Neural progenitor cell (in vitro differentiated cells): ENCODE results near the gene IQGAP1. TPM values are rescaled to one million over a fixed set of nuclear protein-coding genes. Genes with fewer than 3 reads are reported as not detected.

ENCODE experiments used
- DNase-seq: peaks from one replicate; pipeline ENCODE4 v3.0.0-alpha.2; 2016; ENCODE audit warnings: low spot score
- H2AFZ ChIP-seq: fragments of 200-600 bp; sonication (generic); replicated peaks from 2 replicates; pipeline ENCODE4 v1.6.1; 2016; ENCODE audit warnings: antibody characterized with exemption
- H3F3A ChIP-seq: fragments of 200-600 bp; sonication (generic); 2 replicates; pipeline ENCODE4 v1.6.1; 2016; ENCODE audit warnings: antibody characterized with exemption, low read depth
- H3K27ac ChIP-seq: fragments of 200-600 bp; sonication (generic); 2 replicates; pipeline ENCODE4 v1.5.1; 2016; ENCODE audit warnings: mild to moderate bottlenecking
- H3K27me3 ChIP-seq: fragments of 200-600 bp; sonication (generic); 2 replicates; pipeline ENCODE4 v1.6.1; 2016; ENCODE audit warnings: mild to moderate bottlenecking, moderate library complexity
- H3K36me3 ChIP-seq: fragments of 200-600 bp; sonication (generic); 2 replicates; pipeline ENCODE4 v1.5.1; 2016
- H3K4me1 ChIP-seq: fragments of 200-600 bp; sonication (generic); 2 replicates; pipeline ENCODE4 v1.6.1; 2016; ENCODE audit warnings: mixed run types
- H3K4me2 ChIP-seq: fragments of 200-600 bp; sonication (generic); 2 replicates; pipeline ENCODE4 v1.6.1; 2016
- H3K4me3 ChIP-seq: fragments of 200-600 bp; sonication (generic); 2 replicates; pipeline ENCODE4 v1.5.1; 2016
- H3K79me2 ChIP-seq: fragments of 200-600 bp; sonication (generic); 2 replicates; pipeline ENCODE4 v1.6.1; 2016; ENCODE audit warnings: low read depth
- H3K9ac ChIP-seq: fragments of 200-600 bp; sonication (generic); 2 replicates; pipeline ENCODE4 v1.6.1; 2016
- H3K9me3 ChIP-seq: fragments of 200-600 bp; sonication (generic); 2 replicates; pipeline ENCODE4 v1.5.1; 2016; ENCODE audit warnings: low read depth
- H4K20me1 ChIP-seq: fragments of 200-600 bp; sonication (generic); 2 replicates; pipeline ENCODE4 v1.6.1; 2016; ENCODE audit warnings: low read depth
- H3K27ac Mint-ChIP-seq: 3 replicates; pipeline ENCODE4 v1.8.0; 2021; ENCODE audit warnings: mixed read lengths
- H3K27me3 Mint-ChIP-seq: 2 replicates; pipeline ENCODE4 v1.8.0; 2022; ENCODE audit warnings: low read depth, mild to moderate bottlenecking, inconsistent platforms, moderate library complexity, mixed read lengths; ENCODE audit not compliant: insufficient read depth
- H3K36me3 Mint-ChIP-seq: 3 replicates; pipeline ENCODE4 v1.8.0; 2021; ENCODE audit warnings: mixed read lengths
- H3K4me1 Mint-ChIP-seq: 3 replicates; pipeline ENCODE4 v1.8.0; 2021; ENCODE audit warnings: mixed read lengths
- H3K4me3 Mint-ChIP-seq: 3 replicates; pipeline ENCODE4 v1.8.0; 2021; ENCODE audit warnings: mild to moderate bottlenecking, moderate library complexity, mixed read lengths
- H3K9me3 Mint-ChIP-seq: 3 replicates; pipeline ENCODE4 v1.8.0; 2020; ENCODE audit warnings: mixed read lengths
- CTCF ChIP-seq: fragments of 200-600 bp; sonication (generic); IDR thresholded peaks from 2 replicates; pipeline ENCODE4 v1.5.1; 2017; ENCODE audit warnings: antibody characterized with exemption, mild to moderate bottlenecking
- EZH2 ChIP-seq: fragments of 200-600 bp; sonication (generic); IDR thresholded peaks from 2 replicates; pipeline ENCODE4 v1.6.1; 2017; ENCODE audit warnings: antibody characterized with exemption, mild to moderate bottlenecking, moderate library complexity
- EZH2phosphoT487 ChIP-seq: fragments of 200-600 bp; sonication (generic); IDR thresholded peaks from 2 replicates; pipeline ENCODE4 v1.6.1; 2017; ENCODE audit warnings: antibody characterized with exemption
- total RNA-seq: library from RNA; depleted of rRNA; stranded (reverse); fragments of >200 nt; gene quantifications from 2 replicates; pipeline ENCODE4 v1.2.3, GENCODE V29; 2015; ENCODE audit warnings: low replicate concordance

The IQGAP1 gene
- total RNA-seq, 1 donor from 2014 or later: 44.8 TPM

DNA sequence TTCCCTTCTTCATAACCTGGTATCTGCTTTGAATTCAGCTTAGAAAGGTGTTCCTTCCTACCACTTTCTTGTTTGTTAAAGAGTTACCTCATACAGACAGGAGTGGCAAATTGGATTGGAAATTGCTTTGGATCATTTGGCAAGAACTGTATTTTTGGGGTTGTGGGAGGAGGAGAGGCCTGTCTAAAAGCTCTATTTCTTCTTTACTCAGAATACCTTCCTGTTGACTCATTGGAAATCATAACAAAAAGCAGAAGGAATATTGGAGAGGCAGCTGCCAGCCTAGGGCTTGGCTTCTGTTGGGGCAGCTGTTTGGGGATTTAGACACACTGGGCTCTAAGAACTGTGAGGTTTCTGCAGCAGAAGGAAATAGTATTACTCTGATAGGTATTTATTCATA, 14.2 kb downstream of the IQGAP1 start:
- Histone ChIP-seq H3K9ac (no peak overlapping the region), H3K27ac (no peak overlapping the region), H3K4me1 (peaks cover 18% of the 10 kb centered on the region), H4K20me1 (no peaks in the 10 kb centered on the region), H3K79me2 (peaks cover 76% of the 10 kb centered on the region), H2AFZ (no peak overlapping the region), H3K36me3 (no peaks in the 10 kb centered on the region), H3K4me2 (no peak overlapping the region), H3K9me3 (no peaks in the 10 kb centered on the region), H3K27me3 (no peaks in the 10 kb centered on the region), H3K4me3 (no peak overlapping the region), H3F3A (no peaks in the 10 kb centered on the region)
- DNase-seq: no peak
- Mint-ChIP-seq H3K36me3 (peaks cover 3% of the 10 kb centered on the region), H3K27me3 (no peaks in the 10 kb centered on the region), H3K9me3 (no peaks in the 10 kb centered on the region), H3K4me3 (no peak overlapping the region), H3K4me1 (peaks cover 34% of the 10 kb centered on the region), H3K27ac (peak overlapping the region; percentile 55)
- TF ChIP-seq EZH2phosphoT487 (no peak), CTCF (no peak), EZH2 (no peak)

DNA sequence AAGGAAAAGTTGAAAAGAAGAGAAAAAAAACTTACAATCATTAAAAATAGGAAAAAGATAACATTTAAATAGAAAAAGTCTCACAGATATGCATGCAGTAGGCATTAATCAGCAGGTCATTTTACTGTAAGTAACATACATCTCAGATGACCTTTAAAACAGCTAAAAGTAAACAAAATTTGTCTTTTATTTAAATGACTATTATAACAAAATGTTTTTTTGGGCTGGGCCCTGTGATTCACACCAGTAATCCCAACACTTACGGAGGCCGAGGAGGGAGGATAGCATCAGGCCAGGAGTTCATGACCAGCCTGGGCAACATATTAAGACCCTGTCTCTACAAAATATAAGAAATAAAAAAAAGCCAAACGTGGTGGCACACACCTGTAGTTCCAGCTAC, 14.7 kb downstream of the IQGAP1 start:
- peaks cover 3% of the 10 kb centered on the region for H3K36me3 Mint-ChIP-seq
- no peak overlapping the region for H3K27ac ChIP-seq
- H3K4me2 ChIP-seq: no peak overlapping the region

GRCh38 chr15:90405055-90405607, 17.1 kb downstream of the IQGAP1 start:
- TF ChIP-seq CTCF (no peak), EZH2 (no peak), EZH2phosphoT487 (no peak)
- Histone ChIP-seq H3K4me1 (peaks cover 18% of the 10 kb centered on the region), H3K79me2 (peaks cover 66% of the 10 kb centered on the region), H3K4me3 (no peak overlapping the region), H3K4me2 (no peak overlapping the region), H3K9me3 (no peaks in the 10 kb centered on the region), H3K9ac (no peak overlapping the region), H3K36me3 (no peaks in the 10 kb centered on the region), H4K20me1 (no peaks in the 10 kb centered on the region), H3K27me3 (no peaks in the 10 kb centered on the region), H3K27ac (no peak overlapping the region), H2AFZ (no peak overlapping the region), H3F3A (no peaks in the 10 kb centered on the region)
- H3K36me3 Mint-ChIP-seq: peaks cover 6% of the 10 kb centered on the region
- no peak overlapping the region for H3K4me3 Mint-ChIP-seq
- no peaks in the 10 kb centered on the region for H3K27me3 Mint-ChIP-seq
- peaks cover 31% of the 10 kb centered on the region for H3K4me1 Mint-ChIP-seq
- H3K9me3 Mint-ChIP-seq: peaks cover 4% of the 10 kb centered on the region
- H3K27ac Mint-ChIP-seq: no peak overlapping the region
- DNase-seq: no peak

More for the DNA sequence above, 14.7 kb downstream of the IQGAP1 start:
- H3K4me1 Mint-ChIP-seq: peaks cover 34% of the 10 kb centered on the region
- H4K20me1 ChIP-seq: no peaks in the 10 kb centered on the region
- H3K27ac Mint-ChIP-seq: peak overlapping the region; percentile 55
- H3K4me3 Mint-ChIP-seq: no peak overlapping the region
- no peaks in the 10 kb centered on the region for H3F3A ChIP-seq
- peaks cover 77% of the 10 kb centered on the region for H3K79me2 ChIP-seq
- DNase-seq: no peak
- no peaks in the 10 kb centered on the region for H3K27me3 ChIP-seq
- H3K9me3 ChIP-seq: no peaks in the 10 kb centered on the region
- H3K27me3 Mint-ChIP-seq: no peaks in the 10 kb centered on the region
- H3K36me3 ChIP-seq: no peaks in the 10 kb centered on the region
- no peak overlapping the region for H3K4me3 ChIP-seq
- no peak overlapping the region for H3K9ac ChIP-seq
- no peak for TF ChIP-seq EZH2
- TF ChIP-seq EZH2phosphoT487: no peak
- TF ChIP-seq CTCF: no peak
- H3K9me3 Mint-ChIP-seq: no peaks in the 10 kb centered on the region
- peaks cover 18% of the 10 kb centered on the region for H3K4me1 ChIP-seq
- no peak overlapping the region for H2AFZ ChIP-seq
